ENCODE data around the gene CCNH.

CCNH gene

GRCh38 chr5:87372705-87373104 is 40.0 kb downstream of the CCNH start:
- no peak for DNase-seq (ENCODE audit: low read depth in 1 of 2, low spot score in 1 of 2)
- no peak overlapping the region for H3K27ac ChIP-seq (replicated peaks)
- no peaks in the 10 kb centered on the region for H3K27me3 ChIP-seq (ENCODE audit: insufficient read depth, poor library complexity, severe bottlenecking)
- TF ChIP-seq GABPA (IDR thresholded peaks at IDR 0.05; ENCODE audit: low read depth) (no peak), SPI1 (IDR thresholded peaks at IDR 0.05; ENCODE audit: borderline replicate concordance, low read depth) (no peak), REST (IDR thresholded peaks at IDR 0.05; ENCODE audit: insufficient replicate concordance, low read depth) (no peak), CTCF (IDR thresholded peaks at IDR 0.05; ENCODE audit: insufficient read depth, low read length) (no peak), POLR2AphosphoS5 (IDR thresholded peaks at IDR 0.05; ENCODE audit: low read depth) (no peak)
- H3K4me3 ChIP-seq (replicated peaks; ENCODE audit: insufficient read depth, low read length) = no peak overlapping the region

- no peaks in the 10 kb centered on the region for H3K27me3 ChIP-seq (ENCODE audit: insufficient read depth, poor library complexity, severe bottlenecking)
- no peak for TF ChIP-seq REST (IDR thresholded peaks at IDR 0.05; ENCODE audit: insufficient replicate concordance, low read depth)
- TF ChIP-seq CTCF (IDR thresholded peaks at IDR 0.05; ENCODE audit: insufficient read depth, low read length) = no peak
- no peak for TF ChIP-seq GABPA (IDR thresholded peaks at IDR 0.05; ENCODE audit: low read depth)
- no peak for TF ChIP-seq SPI1 (IDR thresholded peaks at IDR 0.05; ENCODE audit: borderline replicate concordance, low read depth)
- TF ChIP-seq POLR2AphosphoS5 (IDR thresholded peaks at IDR 0.05; ENCODE audit: low read depth) = no peak
Measured at GRCh38 chr5:87369431-87369830, 43.3 kb downstream of the CCNH start.

GRCh38 chr5:87368601-87369000 is 44.1 kb downstream of the CCNH start:
- Histone ChIP-seq H3K27me3 (ENCODE audit: insufficient read depth, poor library complexity, severe bottlenecking) (no peaks in the 10 kb centered on the region), H3K4me3 (replicated peaks; ENCODE audit: insufficient read depth, low read length) (no peak overlapping the region), H3K27ac (replicated peaks) (no peak overlapping the region)
- no peak for DNase-seq (ENCODE audit: low read depth in 1 of 2, low spot score in 1 of 2)
- no peak for TF ChIP-seq REST (IDR thresholded peaks at IDR 0.05; ENCODE audit: insufficient replicate concordance, low read depth)
- no peak for TF ChIP-seq GABPA (IDR thresholded peaks at IDR 0.05; ENCODE audit: low read depth)
- TF ChIP-seq SPI1 (IDR thresholded peaks at IDR 0.05; ENCODE audit: borderline replicate concordance, low read depth) = no peak
- no peak for TF ChIP-seq POLR2AphosphoS5 (IDR thresholded peaks at IDR 0.05; ENCODE audit: low read depth)
- no peak for TF ChIP-seq CTCF (IDR thresholded peaks at IDR 0.05; ENCODE audit: insufficient read depth, low read length)

More at GRCh38 chr5:87369431-87369830, 43.3 kb downstream of the CCNH start:
- H3K27ac ChIP-seq (replicated peaks) = no peak overlapping the region
- DNase-seq (ENCODE audit: low read depth in 1 of 2, low spot score in 1 of 2) = no peak
- no peak overlapping the region for H3K4me3 ChIP-seq (replicated peaks; ENCODE audit: insufficient read depth, low read length)

All from HL-60 (cell line).